Measurements from ENCODE around the gene SLC22A1. TPM values are rescaled to one million over a fixed set of nuclear protein-coding genes. Genes with fewer than 3 reads are reported as not detected.
A peak's percentile ranks its signal among the peaks of the same experiment; 100 is the strongest.

SLC22A1 gene
- total RNA-seq, 1 donor from 2014 or later = 1.2 TPM

DNA sequence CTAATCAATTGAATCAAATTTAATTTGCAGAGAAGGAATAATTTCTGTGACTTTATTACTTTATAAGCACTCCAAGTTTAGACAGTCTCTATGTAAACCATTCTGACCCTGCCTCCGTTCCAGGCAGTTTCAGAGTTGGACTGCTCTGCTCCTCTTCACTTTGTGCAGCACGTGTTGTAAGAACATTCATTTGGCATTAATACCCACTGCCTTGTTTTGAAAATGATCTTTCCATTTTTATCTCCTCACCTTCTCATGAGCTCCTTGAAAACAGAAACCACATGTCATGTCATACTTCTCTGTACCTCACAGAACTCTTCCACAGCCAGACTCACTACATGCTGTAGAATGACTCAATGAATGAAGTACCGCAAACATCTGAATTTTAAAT is 25.5 kb downstream of the SLC22A1 start:
- intact Hi-C loops (cut with DNase I) = no loop called here
- no peaks in the 10 kb centered on the region for H3K27me3 ChIP-seq
- H3K4me1 ChIP-seq = peaks cover 1% of the 10 kb centered on the region
- H3K4me3 ChIP-seq = no peak overlapping the region
- H3K9me3 ChIP-seq = no peaks in the 10 kb centered on the region
- DNase-seq (ENCODE audit: extremely low spot score in 2 of 2) = peak in 1 of 2 donors; percentile 37
- no peak for TF ChIP-seq POLR2A (IDR thresholded peaks at IDR 0.05)
- TF ChIP-seq, protein P1, sequence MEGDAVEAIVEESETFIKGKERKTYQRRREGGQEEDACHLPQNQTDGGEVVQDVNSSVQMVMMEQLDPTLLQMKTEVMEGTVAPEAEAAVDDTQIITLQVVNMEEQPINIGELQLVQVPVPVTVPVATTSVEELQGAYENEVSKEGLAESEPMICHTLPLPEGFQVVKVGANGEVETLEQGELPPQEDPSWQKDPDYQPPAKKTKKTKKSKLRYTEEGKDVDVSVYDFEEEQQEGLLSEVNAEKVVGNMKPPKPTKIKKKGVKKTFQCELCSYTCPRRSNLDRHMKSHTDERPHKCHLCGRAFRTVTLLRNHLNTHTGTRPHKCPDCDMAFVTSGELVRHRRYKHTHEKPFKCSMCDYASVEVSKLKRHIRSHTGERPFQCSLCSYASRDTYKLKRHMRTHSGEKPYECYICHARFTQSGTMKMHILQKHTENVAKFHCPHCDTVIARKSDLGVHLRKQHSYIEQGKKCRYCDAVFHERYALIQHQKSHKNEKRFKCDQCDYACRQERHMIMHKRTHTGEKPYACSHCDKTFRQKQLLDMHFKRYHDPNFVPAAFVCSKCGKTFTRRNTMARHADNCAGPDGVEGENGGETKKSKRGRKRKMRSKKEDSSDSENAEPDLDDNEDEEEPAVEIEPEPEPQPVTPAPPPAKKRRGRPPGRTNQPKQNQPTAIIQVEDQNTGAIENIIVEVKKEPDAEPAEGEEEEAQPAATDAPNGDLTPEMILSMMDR (IDR thresholded peaks at IDR 0.05) = no peak
- TF ChIP-seq POLR2AphosphoS5 (IDR thresholded peaks at IDR 0.05; ENCODE audit: insufficient read depth in 1 of 2, low read depth in 1 of 2) = no peak
- no peak overlapping the region for H3K27ac ChIP-seq
- no peaks in the 10 kb centered on the region for H3K36me3 ChIP-seq

DNA sequence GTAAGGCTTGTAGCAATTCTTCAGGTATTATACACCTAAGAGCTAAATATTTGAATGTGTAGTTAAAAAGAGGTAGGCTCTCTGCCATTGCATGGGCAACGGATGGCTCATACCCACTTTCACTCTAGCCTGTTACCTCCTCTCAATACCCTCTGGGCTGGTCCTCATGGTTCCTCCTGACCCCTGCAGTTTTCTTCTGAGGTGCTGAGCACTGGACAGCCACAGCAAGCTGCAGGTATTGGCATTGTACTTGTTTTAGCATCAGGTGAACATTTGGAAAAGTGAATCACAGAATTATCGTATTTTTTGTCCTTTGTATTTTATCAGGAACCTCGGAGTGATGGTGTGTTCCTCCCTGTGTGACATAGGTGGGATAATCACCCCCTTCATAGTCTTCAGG is 32.9 kb downstream of the SLC22A1 start:
- intact Hi-C loops (cut with DNase I) = no loop called here
- H3K4me1 ChIP-seq = no peaks in the 10 kb centered on the region
- H3K27ac ChIP-seq = no peak overlapping the region
- TF ChIP-seq, protein P1 (IDR thresholded peaks at IDR 0.05) = no peak
- TF ChIP-seq POLR2A (IDR thresholded peaks at IDR 0.05) (no peak), POLR2AphosphoS5 (IDR thresholded peaks at IDR 0.05; ENCODE audit: insufficient read depth in 1 of 2, low read depth in 1 of 2) (no peak)
- no peaks in the 10 kb centered on the region for H3K27me3 ChIP-seq
- H3K9me3 ChIP-seq = no peaks in the 10 kb centered on the region
- peak in 1 of 2 donors; percentile 67 for DNase-seq (ENCODE audit: extremely low spot score in 2 of 2)
- H3K36me3 ChIP-seq = no peaks in the 10 kb centered on the region
- no peak overlapping the region for H3K4me3 ChIP-seq

DNA sequence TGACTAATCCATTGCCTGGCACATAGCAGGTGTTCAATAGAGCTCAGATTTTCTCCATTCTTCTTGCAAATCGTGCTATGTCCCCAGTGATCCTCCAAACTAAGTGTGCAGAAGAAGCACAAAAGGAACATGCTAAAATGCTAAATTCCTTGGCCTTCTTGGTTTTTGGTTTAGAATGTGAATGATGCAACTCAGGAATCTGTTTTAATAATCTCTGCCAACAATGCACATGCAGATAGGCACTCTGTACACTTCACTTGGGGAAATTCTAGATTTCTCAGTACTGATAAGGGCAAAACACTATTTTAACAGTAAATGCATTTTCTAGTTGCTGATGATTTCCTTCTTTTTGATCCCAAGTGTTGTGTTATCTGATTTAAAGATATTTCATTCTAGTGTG is 35.2 kb downstream of the SLC22A1 start:
- DNase-seq (ENCODE audit: extremely low spot score in 2 of 2) = no peak
- Histone ChIP-seq H3K4me1 (no peaks in the 10 kb centered on the region), H3K27ac (no peak overlapping the region), H3K4me3 (no peak overlapping the region), H3K36me3 (no peaks in the 10 kb centered on the region), H3K9me3 (no peaks in the 10 kb centered on the region), H3K27me3 (no peaks in the 10 kb centered on the region)
- intact Hi-C loops (cut with DNase I) = no loop called here
- TF ChIP-seq POLR2AphosphoS5 (IDR thresholded peaks at IDR 0.05; ENCODE audit: insufficient read depth in 1 of 2, low read depth in 1 of 2) (no peak), POLR2A (IDR thresholded peaks at IDR 0.05) (no peak)
- TF ChIP-seq, protein P1 (IDR thresholded peaks at IDR 0.05) = no peak

DNA sequence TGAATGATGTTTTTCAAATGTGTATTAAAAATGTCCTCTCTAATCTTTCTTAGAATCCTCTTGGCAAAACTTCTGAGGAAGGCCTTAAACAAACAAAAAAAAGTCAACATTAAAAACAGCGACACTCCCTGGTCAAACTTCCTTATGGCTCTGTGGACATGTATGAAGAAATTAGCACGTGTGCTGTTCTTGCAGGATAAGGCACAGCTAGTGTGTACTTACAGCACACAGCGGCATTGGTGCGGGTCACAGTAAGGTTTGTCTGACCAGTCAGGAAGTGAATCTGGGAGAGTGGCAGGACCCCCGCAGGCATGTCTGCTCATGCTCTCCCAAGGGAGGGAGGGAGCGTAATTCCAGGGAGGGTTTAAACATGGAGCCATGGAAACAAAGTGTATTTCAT is 38.8 kb downstream of the SLC22A1 start:
- H3K27me3 ChIP-seq = no peaks in the 10 kb centered on the region
- no peak overlapping the region for H3K4me3 ChIP-seq
- H3K9me3 ChIP-seq = no peaks in the 10 kb centered on the region
- no peaks in the 10 kb centered on the region for H3K36me3 ChIP-seq
- intact Hi-C loops (cut with DNase I) = no loop called here
- H3K27ac ChIP-seq = no peak overlapping the region
- TF ChIP-seq POLR2AphosphoS5 (IDR thresholded peaks at IDR 0.05; ENCODE audit: insufficient read depth in 1 of 2, low read depth in 1 of 2) (no peak), POLR2A (IDR thresholded peaks at IDR 0.05) (no peak)
- TF ChIP-seq, protein P1 (IDR thresholded peaks at IDR 0.05) = no peak
- H3K4me1 ChIP-seq = no peaks in the 10 kb centered on the region
- no peak for DNase-seq (ENCODE audit: extremely low spot score in 2 of 2)

DNA sequence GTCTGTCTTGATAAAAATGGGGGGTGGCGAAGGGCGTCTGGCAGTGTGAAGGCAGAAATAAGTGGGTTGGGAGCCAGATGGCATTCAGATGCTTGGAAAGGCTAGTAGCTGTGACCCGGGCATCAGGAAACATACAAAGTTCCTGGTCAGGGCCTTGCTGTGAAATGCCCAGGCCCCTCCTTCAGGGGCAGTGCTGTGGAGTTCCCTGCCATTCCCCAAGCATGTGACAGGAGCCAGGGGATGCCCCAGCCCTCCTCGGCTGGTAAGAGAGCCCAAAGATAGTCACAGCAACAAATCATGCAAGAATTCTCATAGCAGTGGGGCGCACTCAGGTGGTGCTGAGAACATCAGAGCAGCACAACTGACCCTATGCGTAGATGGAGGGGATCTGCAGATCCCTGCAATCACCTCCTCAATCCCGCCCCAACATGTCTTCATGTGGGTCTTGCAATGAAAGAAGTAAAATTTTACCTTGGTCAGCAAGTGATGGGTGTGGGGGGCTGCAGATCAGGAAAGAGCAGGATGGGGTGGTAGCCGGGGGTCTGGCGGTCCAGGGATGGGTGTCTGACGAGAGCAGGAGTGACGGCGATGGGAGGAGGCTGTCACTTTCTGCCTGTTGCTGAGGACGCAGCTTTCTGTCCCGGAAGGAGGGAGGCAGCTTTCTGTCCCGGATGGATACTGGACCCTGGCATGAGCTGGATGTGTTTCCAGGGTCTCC is 39.5 kb downstream of the SLC22A1 start:
- Histone ChIP-seq H3K36me3 (no peaks in the 10 kb centered on the region), H3K27ac (no peak overlapping the region), H3K4me3 (no peak overlapping the region), H3K9me3 (no peaks in the 10 kb centered on the region), H3K27me3 (no peaks in the 10 kb centered on the region), H3K4me1 (no peaks in the 10 kb centered on the region)
- intact Hi-C loops (cut with DNase I) = no loop called here
- TF ChIP-seq POLR2AphosphoS5 (IDR thresholded peaks at IDR 0.05; ENCODE audit: insufficient read depth in 1 of 2, low read depth in 1 of 2) (no peak), POLR2A (IDR thresholded peaks at IDR 0.05) (no peak)
- TF ChIP-seq, protein P1 (IDR thresholded peaks at IDR 0.05) = no peak
- no peak for DNase-seq (ENCODE audit: extremely low spot score in 2 of 2)

All from vagina (tissue), 2 donors.